ENCODE data around the gene BCAR1.

Gene BCAR1

DNA sequence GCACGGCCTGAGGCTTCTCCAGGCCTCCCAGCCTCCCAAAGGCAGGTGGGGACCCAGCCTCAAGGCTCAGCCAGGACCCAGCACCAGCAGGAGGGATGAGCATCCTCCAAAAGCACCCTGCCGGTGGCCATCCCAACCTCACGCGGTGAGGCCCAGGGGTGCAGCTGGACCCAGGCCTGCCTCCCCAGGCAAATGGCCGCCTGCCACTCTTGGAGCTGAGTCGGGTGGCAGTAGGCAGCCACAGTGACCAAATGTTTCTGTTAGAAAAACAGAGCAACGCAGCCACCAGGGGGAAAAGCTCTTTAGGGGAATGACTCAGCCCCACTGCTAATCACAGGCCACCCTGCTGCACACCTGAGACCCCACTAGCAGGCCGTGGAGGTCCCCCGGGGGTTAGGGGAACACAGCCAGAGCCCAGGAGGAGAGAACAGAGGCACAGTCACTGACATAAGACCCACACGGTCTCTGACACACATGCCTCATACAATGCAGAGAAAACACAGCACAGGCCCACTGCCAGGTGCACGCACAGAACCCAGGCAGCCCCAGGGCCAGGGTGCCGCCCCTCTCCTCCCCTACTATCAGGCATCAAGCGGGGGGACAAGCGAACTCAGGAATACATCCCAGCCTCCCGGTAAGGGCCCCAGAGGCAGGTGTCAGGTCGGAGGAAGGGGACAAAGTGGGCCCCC, 12.4 kb downstream of the BCAR1 start:
- DNase-seq, result no peak

DNA sequence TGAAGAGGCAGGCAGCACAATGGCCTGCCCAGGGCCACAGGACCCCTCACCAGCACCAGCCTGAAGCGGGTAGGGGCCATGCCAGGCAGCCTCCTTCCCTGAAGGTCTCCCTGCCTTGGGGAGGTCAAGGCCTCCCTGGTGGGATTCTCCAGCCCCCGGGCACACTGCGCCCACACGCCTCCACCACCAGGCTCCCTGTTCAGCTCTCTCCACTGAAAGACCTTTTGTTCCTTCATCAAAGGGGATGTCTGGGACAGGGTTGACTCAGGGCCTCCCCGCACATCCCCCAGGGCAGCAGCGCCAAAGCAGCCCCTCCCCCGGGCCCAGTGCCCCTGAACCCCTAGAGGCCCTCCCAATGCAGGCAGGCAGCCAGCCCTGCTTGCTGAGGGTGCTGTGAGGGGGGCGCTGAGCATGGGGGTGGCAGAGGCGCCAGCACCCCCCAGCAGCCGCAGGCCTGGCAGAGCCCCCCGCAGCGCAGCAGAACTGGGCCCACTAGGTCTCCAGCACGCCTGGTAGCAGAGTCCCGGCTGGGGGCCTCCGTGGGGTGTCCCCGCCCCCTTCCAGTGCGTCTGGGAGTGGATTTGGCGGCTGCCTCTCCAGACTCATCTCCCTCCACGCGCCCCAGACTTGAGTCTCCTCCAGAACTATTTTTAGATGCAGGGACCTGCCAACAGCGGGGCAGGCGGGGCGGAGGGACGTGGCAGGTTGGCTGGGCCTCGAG, 13.1 kb downstream of the BCAR1 start:
- no peak for DNase-seq

DNA sequence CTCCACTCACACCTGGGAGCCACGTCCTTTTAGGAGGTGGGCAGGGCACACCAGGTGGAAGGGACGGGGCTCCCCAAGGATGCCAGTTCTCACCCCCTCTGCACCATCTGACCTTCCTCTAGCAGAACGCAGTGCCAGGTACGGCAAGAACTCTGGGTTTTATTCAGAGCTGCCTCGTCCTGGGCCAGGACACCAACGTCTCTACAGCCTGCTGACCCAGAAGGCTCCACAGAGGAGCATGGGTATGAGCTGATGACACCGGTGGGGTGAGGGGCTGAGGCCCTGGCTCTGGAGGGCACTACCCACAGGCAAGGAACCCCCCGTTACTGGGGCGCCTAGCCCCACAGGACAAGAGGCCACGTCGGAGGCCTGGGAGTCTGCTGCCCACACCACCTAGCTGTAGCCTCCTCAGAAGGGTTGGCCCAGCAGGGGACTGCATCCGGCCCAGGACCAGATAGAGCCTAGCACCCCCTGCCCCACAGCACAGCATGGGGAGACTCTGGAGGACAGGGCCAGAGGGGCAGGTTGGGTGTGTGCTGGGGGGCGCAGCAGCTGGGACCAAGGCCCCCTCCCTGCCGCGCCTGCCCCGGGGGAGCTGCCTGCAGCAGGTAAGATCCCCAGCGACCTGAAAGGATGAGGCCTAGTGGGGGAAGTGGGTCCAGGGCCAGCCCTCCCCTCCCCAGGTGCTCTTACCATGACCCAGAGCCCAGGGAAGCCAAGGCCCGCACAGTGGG, 13.9 kb downstream of the BCAR1 start:
- no peak for DNase-seq

- no peak for DNase-seq
Measured at GRCh38 chr16:75236736-75237397, 14.6 kb downstream of the BCAR1 start.

- no peak for DNase-seq
Measured at GRCh38 chr16:75236232-75236631, 15.2 kb downstream of the BCAR1 start.

DNA sequence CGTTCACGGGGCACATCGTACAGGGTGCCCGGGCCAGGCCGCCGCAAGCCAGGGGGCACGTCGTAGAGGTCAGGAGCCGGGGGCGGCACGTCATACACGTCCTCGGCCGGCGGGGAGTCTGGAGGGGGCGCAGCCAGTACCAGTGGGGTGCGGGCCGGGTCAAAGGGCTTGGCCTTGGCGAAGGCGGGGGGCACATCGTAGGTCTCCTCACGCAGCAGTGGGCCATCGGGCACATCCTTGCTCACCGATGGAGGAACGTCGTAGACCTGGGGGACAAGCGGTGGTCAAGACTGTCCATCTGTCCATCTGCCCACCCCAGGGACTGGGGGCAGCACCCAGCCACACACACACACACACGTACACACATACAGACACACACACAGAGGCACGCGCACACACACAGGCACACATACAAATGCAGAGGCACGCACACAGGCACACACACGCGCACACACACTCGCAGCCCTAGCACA, 15.7 kb downstream of the BCAR1 start:
- no peak for DNase-seq

GRCh38 chr16:75234856-75235696, 16.3 kb downstream of the BCAR1 start:
- DNase-seq, result no peak

GRCh38 chr16:75233611-75233938, 17.8 kb downstream of the BCAR1 start:
- no peak for DNase-seq

GRCh38 chr16:75231570-75231969, 19.9 kb downstream of the BCAR1 start:
- DNase-seq, result no peak

- no peak for DNase-seq
Measured at GRCh38 chr16:75230471-75231110, 20.8 kb downstream of the BCAR1 start.

- DNase-seq, result no peak
Measured at GRCh38 chr16:75229172-75230031, 22.0 kb downstream of the BCAR1 start.

- no peak for DNase-seq
Measured at GRCh38 chr16:75228143-75228976, 23.1 kb downstream of the BCAR1 start.

DNA sequence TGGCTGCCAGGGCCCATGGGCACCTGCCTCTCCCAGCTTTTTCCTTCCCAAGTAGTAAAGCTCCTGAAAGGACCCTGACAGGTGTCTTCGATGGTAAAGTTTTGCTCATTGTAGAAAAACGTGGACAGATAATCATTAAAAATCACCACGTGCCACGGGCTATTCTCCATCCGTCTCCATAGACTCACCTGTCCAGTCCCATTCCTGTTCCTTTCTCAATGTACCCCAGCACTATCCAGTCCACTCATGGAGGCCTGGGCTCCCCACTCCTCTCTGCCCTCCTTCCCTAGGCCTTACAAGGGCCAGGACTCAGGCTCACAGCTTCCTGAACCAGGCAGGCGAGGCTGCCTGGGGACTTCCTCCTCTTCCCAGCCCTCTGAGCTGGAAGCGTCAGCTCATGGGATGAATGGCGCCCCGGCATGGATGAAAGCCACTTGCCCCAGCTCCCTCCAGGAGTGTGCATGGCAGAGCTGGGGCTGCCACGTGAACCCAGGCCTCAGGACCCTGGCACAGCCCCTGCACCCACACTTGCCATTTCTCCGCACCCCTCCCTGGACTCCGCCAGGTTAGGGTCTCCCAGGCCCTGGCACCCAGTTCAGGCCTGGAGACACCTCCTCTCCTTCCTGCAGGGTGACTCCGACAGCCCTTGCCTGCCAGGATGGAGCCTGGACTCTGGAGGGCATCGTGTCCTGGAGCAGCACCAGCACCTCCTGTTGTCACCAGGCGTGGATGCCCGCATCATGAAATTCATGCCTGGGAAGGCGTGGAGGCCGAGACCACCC, 23.9 kb downstream of the BCAR1 start:
- no peak for DNase-seq

DNA sequence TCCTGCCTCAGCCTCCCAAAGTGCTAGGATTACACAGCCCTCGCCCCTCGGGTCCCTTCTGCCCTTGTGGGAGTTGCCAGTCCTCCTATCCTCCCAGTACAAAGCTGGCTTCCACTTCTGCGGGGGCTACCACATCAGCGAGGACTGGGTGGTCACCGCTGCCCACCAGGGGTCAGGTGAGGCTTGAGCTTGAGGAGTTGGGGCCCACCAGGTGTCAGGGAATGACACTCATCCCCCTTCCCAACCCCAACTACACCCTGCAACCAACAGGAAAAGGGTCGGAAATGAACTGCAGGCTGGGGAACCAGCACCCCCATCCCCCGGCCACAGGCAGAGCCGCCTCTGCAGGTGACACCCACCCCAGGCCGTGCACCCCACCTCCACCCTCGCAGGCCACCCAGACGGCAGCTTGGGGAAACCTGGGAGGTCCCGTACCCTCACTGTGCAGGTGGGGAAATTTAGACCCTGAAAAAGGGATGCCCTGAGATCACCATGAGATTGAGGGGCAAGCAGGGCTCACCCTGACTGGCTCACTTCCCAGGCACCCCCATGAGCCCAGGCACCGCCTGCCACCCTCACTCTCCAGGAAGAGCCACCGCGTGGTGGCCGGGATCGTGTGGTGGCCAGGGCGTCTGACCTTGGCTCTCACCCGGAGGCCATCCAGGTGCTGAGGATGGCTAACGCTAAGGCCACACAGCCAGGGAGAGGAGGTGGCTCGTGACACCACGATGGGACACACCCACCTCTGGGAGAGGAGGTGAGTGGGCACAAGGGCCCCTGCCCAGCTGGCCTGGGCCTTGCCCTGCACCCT, 24.7 kb downstream of the BCAR1 start:
- DNase-seq, result no peak

- DNase-seq, result no peak
Measured at GRCh38 chr16:75225678-75226515, 25.5 kb downstream of the BCAR1 start.

DNA sequence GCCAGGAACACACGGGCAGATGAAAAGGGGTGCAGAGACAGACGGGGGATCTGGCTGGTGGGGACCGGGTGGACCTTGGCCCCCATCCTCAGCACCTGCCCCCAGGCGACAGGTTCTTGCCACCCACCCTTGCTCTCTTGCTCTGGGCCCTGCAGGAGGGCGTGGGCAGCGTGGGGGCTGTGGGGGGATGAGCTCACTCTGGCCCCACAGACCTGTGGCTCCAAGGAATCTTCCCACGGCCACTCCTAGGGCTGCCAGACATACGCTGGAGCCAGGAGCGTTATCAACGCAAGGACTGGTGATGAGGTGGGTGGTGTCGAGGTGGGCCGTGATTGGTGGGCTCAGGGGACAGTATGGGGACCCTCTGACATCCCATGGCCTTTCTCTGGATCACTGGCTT, 26.3 kb downstream of the BCAR1 start:
- DNase-seq, result no peak

Data from activated naive CD4-positive, alpha-beta T cell treated with anti-CD3 and anti-CD28 coated beads, Interleukin-2, amount 50 U/mL, for 16 hours (primary cell).